HG03571 (cell line): Measurements from ENCODE around the gene LDB3.
A peak's percentile ranks its signal among the peaks of the same experiment; 100 is the strongest.
"Not testable (repeated sequence)": the region's sequence is repeated elsewhere in the genome, so short reads cannot be mapped to it uniquely, and the experiment has no call there.

Source experiments
- ATAC-seq: cut with Tn5 transposase; IDR thresholded peaks from one replicate; pipeline ENCODE4 v1.9.1; 2021; ENCODE audit not compliant: unreplicated experiment

LDB3 gene

DNA sequence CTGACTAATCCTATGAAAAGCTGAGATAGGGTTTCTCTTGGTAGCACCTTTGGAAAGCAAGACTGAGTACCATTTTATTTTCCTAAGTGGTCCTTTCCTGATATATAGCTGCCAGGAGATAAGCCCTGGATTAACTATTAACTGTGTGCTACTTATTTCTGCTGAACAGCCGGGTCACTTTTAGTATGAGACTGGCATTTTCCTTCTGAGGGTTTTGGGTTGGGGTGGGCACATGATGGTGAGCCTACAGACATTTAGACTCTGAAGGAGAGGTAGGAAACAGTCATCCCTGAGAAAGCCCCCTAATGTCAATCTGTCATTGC is 58.3 kb downstream of the LDB3 start:
- no peak for ATAC-seq

DNA sequence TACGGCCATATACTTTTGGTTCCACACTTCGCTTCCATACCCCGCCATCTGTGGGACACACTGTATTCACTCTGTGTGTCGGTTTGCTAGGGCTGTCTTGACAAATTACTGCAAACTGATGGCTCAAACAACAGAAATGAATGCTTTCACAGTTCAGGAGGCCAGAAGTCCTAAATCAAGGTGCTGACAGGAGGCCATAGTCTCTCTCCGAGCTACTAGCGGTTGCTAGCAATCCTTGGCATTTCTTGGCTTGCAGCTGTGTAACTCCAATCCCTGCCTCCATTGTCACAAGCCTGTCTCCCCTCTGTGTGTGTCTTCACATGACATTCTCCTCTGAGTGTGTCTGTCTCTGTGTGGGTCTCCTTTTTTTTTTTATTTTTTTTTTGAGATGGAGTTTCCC is 59.2 kb downstream of the LDB3 start:
- ATAC-seq: no peak

DNA sequence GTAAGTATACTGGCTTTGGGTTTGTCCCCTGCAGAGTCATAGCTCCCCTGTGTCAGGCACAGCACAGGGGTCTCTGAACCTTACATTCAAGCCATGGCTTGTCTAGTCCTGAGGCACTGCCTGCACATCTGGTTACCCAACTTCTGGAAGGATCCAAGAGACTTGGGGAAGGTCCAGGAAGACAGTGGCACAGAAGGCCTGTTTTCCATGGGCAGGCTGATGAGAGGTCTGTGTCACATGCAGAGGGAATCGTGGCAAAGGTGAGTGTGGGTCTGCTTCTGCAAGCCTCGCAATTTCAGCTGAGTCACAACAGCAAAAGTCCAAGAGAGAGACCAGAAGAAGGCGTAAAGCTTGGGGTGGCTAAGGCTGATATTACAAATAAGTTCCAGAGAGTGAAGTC is 59.7 kb downstream of the LDB3 start:
- ATAC-seq: no peak

DNA sequence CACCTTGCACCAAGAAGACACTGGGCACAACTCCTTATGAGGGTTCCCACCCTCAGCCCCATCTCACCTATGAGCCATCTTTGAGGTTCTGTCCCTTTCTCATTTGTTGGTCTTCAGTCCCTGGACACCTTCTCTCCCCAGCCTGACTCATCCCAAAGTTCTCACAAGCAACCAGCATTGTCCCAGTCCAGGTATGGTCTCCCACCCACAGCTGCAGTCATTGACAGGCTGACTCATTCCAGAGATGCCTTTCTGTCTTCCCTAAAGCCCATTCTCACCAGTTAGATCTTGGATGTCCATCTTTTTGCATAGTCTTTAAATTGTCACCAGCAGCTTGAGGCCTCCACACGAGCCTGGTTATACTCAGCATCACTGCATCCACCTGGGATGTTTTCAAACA is 61.4 kb downstream of the LDB3 start:
- no peak for ATAC-seq

DNA sequence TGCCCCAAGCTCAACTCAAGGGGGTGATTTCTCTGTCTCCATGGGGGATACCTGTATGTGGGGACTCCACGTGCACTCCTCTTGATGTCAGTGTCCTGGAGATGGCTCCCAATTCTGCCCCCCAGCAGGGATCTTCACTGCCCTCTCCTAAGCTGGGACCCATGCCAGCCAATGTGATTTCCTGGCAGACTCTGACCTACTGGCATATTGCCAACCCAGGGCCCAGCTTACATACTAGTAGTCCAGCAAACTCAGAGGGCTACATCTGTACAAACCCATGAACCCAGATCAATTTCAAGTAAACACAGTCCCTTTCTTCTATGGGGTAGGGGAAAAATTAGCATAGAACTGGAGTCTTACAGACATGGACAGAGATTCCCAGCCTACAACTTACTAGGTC is 61.9 kb downstream of the LDB3 start:
- ATAC-seq: no peak

DNA sequence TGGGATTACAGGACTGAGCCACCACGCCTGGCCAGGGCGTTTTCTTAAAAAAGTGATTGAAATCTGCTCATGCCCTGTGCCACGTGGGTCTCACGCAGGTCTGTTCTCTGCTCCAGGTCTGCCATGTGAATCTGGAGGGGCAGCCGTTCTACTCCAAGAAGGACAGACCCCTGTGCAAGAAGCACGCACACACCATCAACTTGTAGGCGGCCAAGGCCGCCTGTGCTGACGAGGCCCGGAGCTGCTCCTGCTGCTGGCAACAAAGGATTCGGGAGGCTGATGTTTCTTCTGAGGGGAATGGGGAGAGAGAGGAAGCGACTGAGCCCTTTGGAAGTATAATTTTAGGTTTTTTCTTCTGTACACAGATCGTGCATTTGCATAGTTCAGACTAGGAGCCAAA is 64.5 kb downstream of the LDB3 start:
- ATAC-seq: no peak

DNA sequence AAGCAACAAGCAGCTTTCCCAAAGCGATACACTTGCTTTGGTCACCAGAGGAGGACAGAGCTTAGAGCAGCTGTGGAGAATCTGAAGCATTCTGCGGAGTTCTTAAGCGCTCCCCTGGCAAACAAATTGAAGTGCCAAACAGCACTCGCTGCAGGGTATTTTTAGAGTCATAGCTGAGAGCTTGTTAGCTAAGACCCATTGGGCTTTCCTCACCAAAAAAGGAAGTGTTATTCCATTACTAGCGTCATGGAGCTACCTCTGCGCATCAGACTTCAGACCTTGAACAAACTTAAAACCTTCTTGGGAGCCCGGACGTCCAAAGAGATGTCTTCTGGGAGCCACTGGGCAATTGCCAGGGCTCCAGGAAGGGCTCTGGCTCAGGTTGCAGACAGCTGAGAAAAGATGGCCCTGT is 65.0 kb downstream of the LDB3 start:
- no peak for ATAC-seq

DNA sequence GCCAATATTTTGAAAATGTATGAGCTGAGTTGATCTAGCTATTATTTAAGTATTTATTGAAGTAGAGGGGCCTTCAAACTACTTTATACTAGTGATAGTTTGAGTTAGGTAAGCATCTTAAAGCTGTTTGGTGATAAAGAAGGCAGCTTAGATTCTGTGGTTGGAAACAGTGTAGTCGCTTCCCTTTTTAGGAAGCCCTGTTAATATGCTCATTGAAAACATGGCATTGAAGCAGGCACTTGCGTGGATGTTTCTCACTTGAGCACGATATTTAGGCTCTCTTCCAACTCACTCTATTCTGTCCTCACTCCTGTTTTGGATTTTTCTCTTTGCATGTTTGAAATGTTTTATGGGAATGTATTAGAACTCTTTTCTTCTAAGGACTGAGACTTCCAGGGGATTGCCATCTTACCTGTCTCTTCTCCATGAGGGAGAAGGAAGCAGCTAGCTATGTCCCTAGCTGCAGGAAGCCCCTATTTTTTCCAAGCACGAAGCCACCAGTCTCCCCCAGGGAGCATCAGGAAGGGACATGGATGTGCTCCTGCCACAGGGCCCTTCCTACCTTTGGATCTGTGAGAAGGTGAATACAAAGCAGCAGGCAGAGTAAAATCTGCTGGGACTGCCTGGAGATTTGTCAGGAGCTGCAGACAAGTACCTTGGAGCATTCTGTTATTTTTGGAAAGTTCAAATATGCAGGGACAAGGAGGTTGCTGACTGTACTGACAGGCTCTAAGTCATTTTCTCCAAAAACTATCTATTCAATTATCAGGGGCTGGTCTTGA is 66.1 kb downstream of the LDB3 start:
- no peak for ATAC-seq

DNA sequence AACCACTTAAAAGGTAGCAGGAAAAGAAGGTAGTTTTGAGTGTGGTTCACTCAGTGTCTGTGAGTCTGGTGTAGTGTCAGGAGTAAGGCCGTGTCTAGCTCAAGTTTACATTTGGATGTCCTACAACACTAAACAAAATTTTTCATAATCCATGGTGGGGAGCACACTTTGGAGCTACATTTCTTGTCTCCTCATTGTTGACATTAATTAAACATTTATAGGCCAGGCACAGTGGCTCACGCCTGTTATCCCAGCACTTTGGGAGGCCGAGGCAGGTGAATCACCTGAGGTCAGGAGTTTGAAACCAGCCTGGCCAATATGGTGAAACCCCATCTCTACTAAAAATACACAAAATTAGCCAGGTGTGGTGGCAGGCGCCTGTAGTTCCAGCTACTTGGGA is 67.0 kb downstream of the LDB3 start:
- not testable (repeated sequence) for ATAC-seq

DNA sequence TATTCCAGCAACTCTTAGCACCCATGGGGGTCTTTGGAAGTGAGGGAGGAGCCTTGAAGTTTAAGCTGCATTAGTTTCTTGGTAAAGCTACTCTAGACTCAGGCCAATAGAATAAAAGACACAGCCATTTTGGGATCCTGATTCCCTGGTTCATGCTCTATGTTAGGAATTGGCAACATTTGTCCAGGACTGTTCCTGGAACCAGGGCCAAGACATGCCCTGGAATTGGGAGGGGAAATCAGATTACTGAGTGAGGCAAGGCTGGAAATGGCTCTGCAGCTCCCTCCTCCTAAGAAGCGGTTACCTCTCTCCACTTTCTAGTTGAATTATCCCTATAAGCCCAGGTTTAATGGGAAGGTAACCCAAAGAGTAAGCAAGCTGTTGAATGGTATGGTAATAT is 73.9 kb downstream of the LDB3 start:
- ATAC-seq: no peak

DNA sequence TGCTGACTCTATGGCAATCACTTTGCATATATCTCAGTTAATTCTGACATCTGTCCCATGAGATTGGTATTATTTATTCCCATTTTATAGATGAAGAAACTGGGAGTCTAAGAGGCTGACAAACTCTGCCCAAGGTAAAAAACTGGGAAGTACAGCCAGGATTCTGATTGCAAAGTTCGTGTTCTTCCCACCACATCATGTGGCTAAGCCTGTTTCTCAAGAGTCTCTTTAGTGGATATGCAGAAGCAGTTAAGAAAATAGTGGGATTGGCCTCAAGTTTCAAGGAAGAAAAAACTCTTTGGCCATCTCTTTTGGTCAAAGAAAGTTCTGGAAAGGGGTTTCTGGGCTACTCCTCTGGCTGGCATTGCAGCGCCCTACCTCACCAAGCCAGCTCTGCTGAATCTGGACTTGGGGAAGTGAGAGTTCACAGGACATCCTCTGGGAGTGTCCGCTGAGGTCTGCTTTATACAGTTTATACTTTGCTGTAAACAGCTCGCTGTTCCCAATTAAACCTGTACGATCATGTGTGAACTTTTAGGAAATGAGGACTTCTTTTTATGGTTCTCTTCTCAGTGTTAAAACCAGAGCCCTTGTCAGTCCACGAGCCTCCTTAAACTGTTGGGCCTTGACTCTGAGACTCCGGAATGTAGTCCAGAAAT is 75.9 kb downstream of the LDB3 start:
- ATAC-seq: no peak

DNA sequence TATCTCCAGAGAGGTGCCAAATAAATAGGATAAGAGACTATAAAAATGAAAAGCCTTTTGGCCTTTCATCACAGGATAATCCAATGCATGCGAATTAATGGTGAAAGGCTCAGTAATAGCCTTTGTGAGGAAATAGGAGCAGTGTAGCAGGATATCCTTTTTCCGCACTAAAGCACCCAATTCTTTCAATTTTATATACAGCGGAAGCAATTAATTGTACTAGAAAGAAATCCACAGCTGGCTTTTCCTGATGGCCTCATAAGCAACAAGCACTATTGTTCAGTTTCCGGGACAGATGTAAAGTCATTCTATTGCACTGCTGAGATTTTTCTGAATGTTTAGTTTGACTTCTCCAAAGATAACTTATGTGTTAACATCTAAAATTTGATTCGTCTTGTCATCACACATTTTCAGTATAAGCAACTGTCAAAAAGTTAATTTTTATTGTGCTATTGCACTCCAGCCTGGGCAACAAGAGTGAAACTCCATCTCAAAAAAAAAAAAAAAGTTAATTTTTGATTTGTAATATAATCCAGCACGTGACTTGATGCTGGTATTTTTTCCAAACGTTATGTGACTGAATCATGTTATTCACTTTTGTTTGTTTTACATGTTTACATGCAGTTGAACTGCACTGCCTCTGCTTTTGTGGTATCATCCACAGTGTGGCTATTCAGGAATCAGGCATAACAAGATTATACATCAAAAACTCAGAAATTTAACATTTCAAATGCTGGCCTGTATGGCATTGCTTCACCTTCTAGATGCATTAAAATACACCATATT is 79.7 kb downstream of the LDB3 start:
- ATAC-seq: no peak

DNA sequence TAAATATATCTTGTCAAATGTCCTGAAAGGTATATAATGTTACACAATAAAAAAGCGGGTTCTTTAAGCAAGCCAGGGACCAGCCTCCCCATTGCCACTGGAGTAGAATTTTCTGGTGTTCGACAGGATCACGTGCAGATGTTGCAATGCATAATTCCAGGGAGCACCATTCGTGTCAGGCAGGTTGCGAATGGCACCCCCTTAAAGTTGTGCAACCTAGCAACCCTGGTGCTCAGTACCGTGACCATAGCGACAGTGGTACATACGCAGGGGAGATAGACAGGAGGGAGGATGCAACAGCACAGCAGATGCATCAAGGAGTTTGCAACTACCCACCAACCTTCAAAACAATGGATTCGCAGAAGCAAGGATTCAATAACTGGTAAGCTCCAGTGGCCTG is 81.5 kb downstream of the LDB3 start:
- ATAC-seq: no peak

DNA sequence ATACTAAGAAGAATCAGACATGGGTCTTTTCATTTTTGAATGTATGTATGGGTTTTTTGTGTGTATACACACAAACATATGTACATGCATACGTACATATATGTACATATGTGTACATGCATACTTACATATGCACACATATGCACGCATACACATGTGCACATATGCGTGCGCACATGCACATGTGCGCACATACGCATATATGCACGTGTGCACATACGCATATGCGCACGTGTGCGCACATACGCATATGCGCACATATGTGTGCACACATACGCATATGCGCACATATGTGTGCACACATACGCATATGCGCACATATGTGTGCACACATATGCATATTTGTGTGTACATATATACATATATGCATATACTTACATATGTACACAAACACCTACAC is 83.2 kb downstream of the LDB3 start:
- ATAC-seq: no peak

DNA sequence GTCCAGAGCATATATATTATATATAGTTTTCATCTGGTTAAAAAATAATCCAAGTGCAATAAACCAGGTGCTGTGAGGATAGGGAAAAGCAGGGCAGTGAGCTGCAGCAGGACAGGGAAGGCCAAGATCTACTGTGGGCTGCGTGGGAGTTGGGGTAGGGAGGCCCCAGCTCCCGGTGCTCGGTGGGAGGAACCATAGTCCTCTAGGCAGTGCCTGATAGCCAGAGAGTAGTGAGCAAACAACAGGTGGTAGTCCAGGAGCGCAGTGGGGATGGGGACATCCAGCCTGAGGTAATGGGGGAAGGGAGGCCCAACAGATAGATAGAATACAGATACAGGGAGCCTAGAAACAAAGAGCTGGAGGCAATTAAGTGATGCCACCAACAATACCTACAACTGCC is 84.0 kb downstream of the LDB3 start:
- no peak for ATAC-seq

DNA sequence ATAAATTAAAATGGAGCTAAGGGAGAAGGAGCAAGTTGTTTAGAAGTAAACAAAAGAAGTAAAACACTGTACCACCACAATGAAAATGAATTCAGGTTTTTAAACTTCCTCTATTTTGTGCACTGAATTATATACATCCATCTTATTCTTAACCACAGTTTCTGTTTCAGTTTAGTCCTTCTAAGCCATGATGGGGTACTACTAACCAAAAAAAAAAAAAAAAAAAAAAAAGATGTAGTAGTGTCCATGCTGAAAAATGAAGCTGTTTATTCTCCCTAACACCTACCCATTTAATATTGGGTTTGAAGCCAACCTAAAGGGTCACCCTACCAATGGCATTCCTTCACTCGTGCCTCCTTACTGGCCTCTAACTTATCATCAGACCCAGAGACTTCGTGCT is 84.7 kb downstream of the LDB3 start:
- no peak for ATAC-seq

DNA sequence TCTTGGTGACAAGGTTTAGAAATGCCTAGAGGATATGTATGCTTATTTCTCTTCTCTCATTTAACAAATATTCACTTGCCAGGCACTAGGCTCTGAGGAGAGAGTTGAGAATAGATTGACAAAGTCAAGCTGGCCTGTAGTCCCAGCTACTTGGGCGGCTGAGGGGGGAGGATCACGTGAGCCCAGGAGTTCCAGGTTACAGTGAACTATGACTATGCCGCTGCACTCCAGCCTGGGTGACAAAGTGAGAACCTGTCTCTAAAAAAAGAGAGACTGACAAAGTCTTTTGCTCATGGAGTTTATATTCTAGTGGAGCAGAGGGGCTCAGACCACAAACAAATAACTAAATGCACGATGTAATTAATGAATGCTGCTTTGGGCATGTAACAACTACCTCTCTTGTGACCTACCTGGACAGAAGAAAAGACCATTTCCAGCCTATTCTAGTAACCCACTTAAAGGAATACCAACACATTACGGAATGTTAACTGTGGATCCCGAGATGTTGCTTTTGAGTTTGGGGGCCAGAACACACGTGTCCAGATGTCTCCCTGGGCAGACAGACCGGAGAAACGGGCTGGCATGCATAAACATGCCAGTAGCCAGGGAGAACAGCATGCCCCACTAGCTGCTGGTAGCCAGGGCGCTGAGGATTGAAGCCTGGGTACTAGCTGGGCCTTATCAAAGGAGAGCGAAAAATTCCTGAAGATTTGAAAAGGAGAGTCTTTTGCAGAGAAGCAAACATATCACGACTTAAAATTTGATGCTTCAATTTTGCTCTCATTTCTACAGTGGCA is 85.5 kb downstream of the LDB3 start:
- ATAC-seq: no peak

DNA sequence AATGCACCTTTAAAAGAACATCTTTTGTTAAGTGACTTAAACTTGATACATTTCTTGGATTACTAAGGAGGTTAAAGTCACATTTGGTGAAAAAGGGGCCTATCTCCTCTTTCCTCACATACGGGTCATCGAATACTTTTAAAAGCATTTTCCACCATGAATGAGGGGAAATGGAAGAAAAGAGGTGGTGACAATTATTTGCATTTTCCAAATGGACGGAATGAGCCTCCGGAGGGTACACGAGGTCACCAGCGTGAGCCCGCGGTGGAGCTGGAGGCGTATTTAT is 87.1 kb downstream of the LDB3 start:
- no peak for ATAC-seq

DNA sequence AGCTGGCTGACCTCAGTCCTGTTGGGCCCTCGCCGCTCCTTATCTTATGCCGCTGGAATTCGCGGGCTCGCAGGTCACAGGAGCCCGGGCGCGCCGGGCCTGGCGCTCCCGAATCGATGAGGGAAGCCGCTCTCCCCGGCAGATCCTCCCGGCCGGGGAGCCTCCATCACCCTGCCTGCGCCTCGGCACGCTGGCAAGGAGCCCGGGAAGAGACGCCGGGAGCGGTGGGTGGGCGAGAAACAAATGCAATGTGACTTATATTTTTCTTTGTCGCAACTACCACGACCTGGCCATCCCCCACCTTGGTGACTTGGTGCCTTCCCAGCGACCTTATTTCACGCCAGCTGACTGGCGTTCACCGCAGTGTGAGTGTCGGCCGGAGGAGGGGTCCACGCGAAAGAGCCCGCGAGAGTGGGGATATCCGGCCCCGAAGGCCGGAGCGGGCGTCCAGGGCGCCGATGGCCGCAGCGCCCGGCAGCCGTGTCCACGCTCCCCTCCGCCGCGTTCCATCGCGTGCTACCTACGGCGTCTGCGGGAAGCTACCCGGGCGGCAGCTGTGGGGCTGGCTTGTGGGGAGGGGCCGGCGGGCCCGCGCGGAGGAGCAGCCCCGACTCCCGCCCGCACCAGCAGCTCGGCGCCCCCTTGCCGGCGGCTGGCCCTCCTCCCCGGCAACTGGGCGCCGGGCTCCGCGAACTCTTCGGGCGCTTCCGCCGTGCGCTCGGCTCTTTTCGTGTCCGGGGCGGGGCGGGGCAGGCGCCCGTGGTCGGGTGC is 87.6 kb downstream of the LDB3 start:
- ATAC-seq: peak; percentile 75

DNA sequence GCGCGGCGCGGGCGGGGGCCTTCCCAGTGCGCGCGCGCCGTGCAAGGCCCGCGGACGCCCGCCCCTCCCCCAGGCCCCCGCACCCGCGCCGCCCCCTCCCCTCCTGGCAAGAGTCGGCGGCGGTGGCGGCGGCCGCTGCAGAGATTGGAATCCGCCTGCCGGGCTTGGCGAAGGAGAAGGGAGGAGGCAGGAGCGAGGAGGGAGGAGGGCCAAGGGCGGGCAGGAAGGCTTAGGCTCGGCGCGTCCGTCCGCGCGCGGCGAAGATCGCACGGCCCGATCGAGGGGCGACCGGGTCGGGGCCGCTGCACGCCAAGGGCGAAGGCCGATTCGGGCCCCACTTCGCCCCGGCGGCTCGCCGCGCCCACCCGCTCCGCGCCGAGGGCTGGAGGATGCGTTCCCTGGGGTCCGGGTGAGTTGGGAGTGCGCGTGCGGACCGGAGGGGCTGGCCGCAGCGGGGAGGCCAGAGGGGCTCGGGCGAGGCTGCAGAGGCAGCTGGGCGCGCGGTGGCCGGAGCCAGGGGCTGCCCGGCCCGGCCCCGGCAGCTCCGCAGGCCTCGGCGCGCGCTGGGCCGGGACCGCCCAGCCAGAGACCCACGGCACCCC is 88.3 kb downstream of the LDB3 start, which contains the start of gene BMPR1A:
TSS of gene BMPR1A (plus strand) at position 109 of the 602 bp plus-strand sequence. CDS start 119,400 bp downstream, outside the sequence.
- peak; percentile 21 for ATAC-seq
